Breast epithelium (tissue), 4 donors: Measurements from ENCODE around the gene SPATS2. TPM values are rescaled to one million over a fixed set of nuclear protein-coding genes. Genes with fewer than 3 reads are reported as not detected.
A peak's percentile ranks its signal among the peaks of the same experiment; 100 is the strongest.

Experiments
- DNase-seq, 2 donors: peaks; one replicate each; pipeline ENCODE4 v3.0.0-alpha.2; 2019; ENCODE audit warnings: low spot score in 2 of 2
- H3K27ac ChIP-seq, 2 donors: fragments of 200-600 bp; sonication (generic) in 1 of 2; one replicate each; pipeline ENCODE4 v1.5.1; 2016 to 2019; ENCODE audit warnings: mild to moderate bottlenecking in 1 of 2
- H3K27me3 ChIP-seq, 2 donors: fragments of 200-600 bp; sonication (generic) in 1 of 2; one replicate each; pipeline versions ENCODE4 v1.5.1 to v1.6.0; 2017 to 2019; ENCODE audit warnings: control low read depth in 1 of 2, mild to moderate bottlenecking in 1 of 2
- H3K36me3 ChIP-seq: fragments of 200-600 bp; one replicate; pipeline ENCODE4 v1.5.1; 2019
- H3K4me1 ChIP-seq, 2 donors: fragments of 200-600 bp; sonication (generic); one replicate each; pipeline ENCODE4 v1.5.1; 2016 to 2019; ENCODE audit warnings: control low read depth in 1 of 2
- H3K4me3 ChIP-seq, 3 donors: fragments of 200-600 bp; sonication (generic); 1 replicate in 2 of 3; 2 replicates in 1 of 3; pipeline ENCODE4 v1.5.1; 2016 to 2019; ENCODE audit warnings: mild to moderate bottlenecking in 3 of 3, moderate library complexity in 2 of 3
- H3K9me3 ChIP-seq, 2 donors: fragments of 200-600 bp; sonication (generic) in 1 of 2; one replicate each; pipeline ENCODE4 v1.5.1; 2016 to 2019; ENCODE audit warnings: control low read depth in 1 of 2
- CTCF ChIP-seq, 3 donors: fragments of 450-650 bp; IDR thresholded peaks; one replicate each; pipeline ENCODE4 v1.5.1; 2016 to 2017; ENCODE audit warnings: antibody characterized with exemption in 3 of 3, mild to moderate bottlenecking in 3 of 3, moderate library complexity in 3 of 3
- POLR2A ChIP-seq: fragments of 450-650 bp; IDR thresholded peaks from one replicate; pipeline ENCODE4 v1.6.1; 2016; ENCODE audit warnings: antibody characterized with exemption, mild to moderate bottlenecking, moderate library complexity
- POLR2AphosphoS5 ChIP-seq, 3 donors: sonication (generic); formaldehyde crosslinking; IDR thresholded peaks; one replicate each; pipeline ENCODE4 v1.6.1; 2017; ENCODE audit warnings: antibody characterized with exemption in 3 of 3
- intact Hi-C: fragments of 100-400 bp; cut with DNase I; formaldehyde crosslinking; loops from one replicate; pipeline ENCODE4 v1.15.1; 2023; ENCODE audit warnings: low total_unique reads
- total RNA-seq, 3 donors: library from RNA; depleted of rRNA; stranded (reverse); fragments of >200 nt; gene quantifications; one replicate each; pipeline ENCODE4 v1.1.0, GENCODE V29; 2016

Gene SPATS2
- total RNA-seq, 3 donors from 2014 or later: 13.8 to 24.0 (median 22.0) TPM

GRCh38 chr12:49362077-49362476 lies 5.2 kb upstream of the SPATS2 start:
- H3K4me3 ChIP-seq: no peak overlapping the region
- intact Hi-C loops: no loop called here
- no peak for TF ChIP-seq POLR2A
- no peak for TF ChIP-seq CTCF (IDR thresholded peaks at IDR 0.05)
- no peak for TF ChIP-seq POLR2AphosphoS5 (IDR thresholded peaks at IDR 0.05)

GRCh38 chr12:49364989-49365388 lies 2.3 kb upstream of the SPATS2 start:
- H3K4me1 ChIP-seq: no peaks in the 10 kb centered on the region
- H3K4me3 ChIP-seq: no peak overlapping the region
- no peaks in the 10 kb centered on the region for H3K9me3 ChIP-seq
- no peak for DNase-seq
- no peaks in the 10 kb centered on the region for H3K36me3 ChIP-seq
- H3K27me3 ChIP-seq: no peaks in the 10 kb centered on the region
- no peak for TF ChIP-seq POLR2A
- no peak for TF ChIP-seq CTCF (IDR thresholded peaks at IDR 0.05)
- TF ChIP-seq POLR2AphosphoS5 (IDR thresholded peaks at IDR 0.05): no peak
- no peak overlapping the region for H3K27ac ChIP-seq
- intact Hi-C loops: no loop called here

More at GRCh38 chr12:49362077-49362476, 5.2 kb upstream of the SPATS2 start:
- Histone ChIP-seq H3K9me3 (no peaks in the 10 kb centered on the region), H3K4me1 (no peaks in the 10 kb centered on the region), H3K36me3 (no peaks in the 10 kb centered on the region), H3K27ac (no peak overlapping the region), H3K27me3 (no peaks in the 10 kb centered on the region)
- no peak for DNase-seq

GRCh38 chr12:49365542-49365941 lies 1.7 kb upstream of the SPATS2 start:
- H3K4me3 ChIP-seq: no peak overlapping the region
- intact Hi-C loops: no loop called here

GRCh38 chr12:49366096-49366651 lies 1.1 kb upstream of the SPATS2 start:
- TF ChIP-seq POLR2AphosphoS5 (IDR thresholded peaks at IDR 0.05): no peak
- peak in 1 of 3 donors; percentile 15 for TF ChIP-seq CTCF (IDR thresholded peaks at IDR 0.05)
- H3K27ac ChIP-seq: peak overlapping the region; percentile 91 to 93
- no peak for DNase-seq
- H3K4me3 ChIP-seq: peak overlapping the region; percentile 84 to 90 (median 86)
- H3K27me3 ChIP-seq: no peaks in the 10 kb centered on the region
- no peaks in the 10 kb centered on the region for H3K9me3 ChIP-seq
- H3K4me1 ChIP-seq: no peaks in the 10 kb centered on the region
- intact Hi-C loops: no loop called here
- no peaks in the 10 kb centered on the region for H3K36me3 ChIP-seq

More at GRCh38 chr12:49365542-49365941, 1.7 kb upstream of the SPATS2 start:
- Histone ChIP-seq H3K4me1 (no peaks in the 10 kb centered on the region), H3K9me3 (no peaks in the 10 kb centered on the region), H3K27me3 (no peaks in the 10 kb centered on the region), H3K27ac (no peak overlapping the region), H3K36me3 (no peaks in the 10 kb centered on the region)
- DNase-seq: no peak
- TF ChIP-seq POLR2A (no peak), CTCF (IDR thresholded peaks at IDR 0.05) (no peak), POLR2AphosphoS5 (IDR thresholded peaks at IDR 0.05) (no peak)

- Histone ChIP-seq H3K27me3 (no peaks in the 10 kb centered on the region), H3K27ac (peak overlapping the region; percentile 91 to 93), H3K4me1 (no peaks in the 10 kb centered on the region), H3K36me3 (no peaks in the 10 kb centered on the region), H3K9me3 (no peaks in the 10 kb centered on the region), H3K4me3 (peak overlapping the region; percentile 84 to 90 (median 86))
- peak; percentile 68 to 79 for DNase-seq
- TF ChIP-seq CTCF (IDR thresholded peaks at IDR 0.05) (peak in 2 of 3 donors; percentile 35 to 41), POLR2A (no peak), POLR2AphosphoS5 (IDR thresholded peaks at IDR 0.05) (peak in 1 of 3 donors; percentile 31)
- intact Hi-C loops: no loop called here
These were observed 446 bp upstream of the SPATS2 start for GRCh38 chr12:49366652-49367380.
